HepG2 (cell line): ENCODE measurements around the gene TLK2. TPM values are rescaled to one million over a fixed set of nuclear protein-coding genes. Genes with fewer than 3 reads are reported as not detected.

ENCODE experiments used
- ATAC-seq: fragments of 200-7000 bp; cut with Tn5 transposase; 3 replicates; pipeline ENCODE4 v1.9.1; 2020; ENCODE audit warnings: mild to moderate bottlenecking, moderate library complexity
- BruUV-seq: library from RNA; stranded (reverse); fragments of 400-500 nt; replicated peaks from 2 replicates; lab custom pipeline; 2021; lab: Mats Ljungman, UMichigan
- CTCF ChIA-PET: fragments of 300-600 bp; formaldehyde crosslinking; extraction: SDS; loops from one replicate; lab custom pipeline; 2021; ENCODE audit warnings: low total read pairs, inconsistent platforms, low intra/inter-chr PET ratio; lab: Yijun Ruan, JAX
- POLR2A ChIA-PET: fragments of 350-600 bp; sonication (Branson Sonifier 250); formaldehyde crosslinking; loops from one replicate; lab custom pipeline; 2020; ENCODE audit warnings: antibody characterized with exemption, inconsistent platforms; lab: Yijun Ruan, JAX
- DNase-seq: peaks from one replicate; pipeline ENCODE4 v3.0.0-alpha.2; 2015; ENCODE audit warnings: low spot score
- FAIRE-seq: peaks from 3 replicates; lab custom pipeline; 2011; peaks lifted over from hg19 to GRCh38; lab: Jason Lieb, UNC
- H2AFZ ChIP-seq: one replicate; pipeline ENCODE4 v1.6.1; 2011; ENCODE audit warnings: low read length, inconsistent platforms
- H3K27ac ChIP-seq: fragments of 300-600 bp; 3 replicates; pipeline ENCODE4 v1.8.0; 2011; ENCODE audit warnings: mixed run types, mild to moderate bottlenecking, mixed read lengths, low read length, inconsistent platforms; ENCODE audit not compliant: insufficient read depth; ENCODE audit errors: extremely low read length
- H3K27me3 ChIP-seq, 2 experiments: fragments of 200-600 bp in 1 of 2; 2 replicates in 1 of 2; 3 replicates in 1 of 2; pipeline versions ENCODE4 v1.6.0 to v1.8.0; 2011; ENCODE audit warnings: low read length in 2 of 2, mild to moderate bottlenecking in 2 of 2, moderate library complexity in 2 of 2, inconsistent platforms in 1 of 2; ENCODE audit not compliant: insufficient read depth in 2 of 2, control insufficient read depth in 1 of 2
- H3K36me3 ChIP-seq, 2 experiments: fragments of 200-600 bp in 1 of 2; replicated peaks in 1 of 2; 2 replicates in 1 of 2; 3 replicates in 1 of 2; pipeline versions ENCODE4 v1.5.1 to v1.8.0; 2011; ENCODE audit warnings: low read length in 2 of 2, inconsistent platforms in 1 of 2; ENCODE audit not compliant: insufficient read depth in 2 of 2, control insufficient read depth in 1 of 2
- H3K4me1 ChIP-seq: 2 replicates; pipeline ENCODE4 v1.5.1; 2012; ENCODE audit warnings: low read length, inconsistent platforms; ENCODE audit not compliant: insufficient read depth
- H3K4me2 ChIP-seq: 2 replicates; pipeline ENCODE4 v1.6.0; 2011; ENCODE audit warnings: low read depth, low read length, inconsistent platforms
- H3K4me3 ChIP-seq, 3 experiments: fragments of 200-600 bp in 1 of 3; sonication (generic), shearing (Covaris generic) in 1 of 3; replicated peaks in 1 of 3; 2 replicates each; pipeline ENCODE4 v1.5.1; 2011 to 2016; ENCODE audit warnings: low read length in 3 of 3, inconsistent platforms in 2 of 3, low read depth in 2 of 3, mild to moderate bottlenecking in 2 of 3, control low read depth in 1 of 3, mixed read lengths in 1 of 3; ENCODE audit not compliant: insufficient read depth in 1 of 3
- H3K79me2 ChIP-seq: one replicate; pipeline ENCODE4 v1.6.1; 2011; ENCODE audit warnings: low read length, inconsistent platforms; ENCODE audit not compliant: insufficient read depth
- H3K9ac ChIP-seq: 2 replicates; pipeline ENCODE4 v1.6.0; 2011; ENCODE audit warnings: mild to moderate bottlenecking, low read depth, low read length, inconsistent platforms; ENCODE audit not compliant: insufficient read depth
- H3K9me3 ChIP-seq: 2 replicates; pipeline ENCODE4 v1.5.1; 2012; ENCODE audit warnings: mild to moderate bottlenecking, low read length
- H4K20me1 ChIP-seq: 2 replicates; pipeline ENCODE4 v1.6.0; 2011; ENCODE audit warnings: inconsistent platforms, mild to moderate bottlenecking, low read length, moderate library complexity; ENCODE audit not compliant: insufficient read depth
- HNF4G ChIP-seq, 2 experiments: sonication (generic) in 1 of 2; formaldehyde crosslinking in 1 of 2; IDR thresholded peaks; 2 replicates each; pipeline versions ENCODE4 v1.4.0 to v1.6.1; 2011 to 2020; ENCODE audit warnings: borderline replicate concordance in 2 of 2, low read depth in 2 of 2, mild to moderate bottlenecking in 2 of 2, low read length in 1 of 2, missing genetic modification reagents in 1 of 2, moderate library complexity in 1 of 2
- KDM3A ChIP-seq: IDR thresholded peaks from 2 replicates; pipeline ENCODE4 v1.6.1; 2018; ENCODE audit warnings: low read depth, missing compliant biosample characterization
- ZNF138 ChIP-seq: sonication (generic); formaldehyde crosslinking; IDR thresholded peaks from 2 replicates; pipeline ENCODE4 v1.5.0; 2020; ENCODE audit warnings: mild to moderate bottlenecking, low read depth, missing genetic modification reagents
- ZNF788 ChIP-seq: sonication (generic); formaldehyde crosslinking; IDR thresholded peaks from 2 replicates; pipeline ENCODE4 v1.5.0; 2020; ENCODE audit warnings: mild to moderate bottlenecking, missing genetic modification reagents, borderline replicate concordance
- WGBS: methylation state at CpG from one replicate; pipeline ENCODE4 v1.1.6; 2017; ENCODE audit warnings: low lambda C conversion rate; 5-methylcytosine and 5-hydroxymethylcytosine counted together
- in situ Hi-C: cut with HindIII; loops from 2 replicates; pipeline ENCODE4 v1.10.0; 2017; ENCODE audit warnings: low pct_unique_long_range_greater_than_20kb; ENCODE audit not compliant: extremely low pct_ligation_motif_present
- intact Hi-C: fragments of 100-400 bp; cut with micrococcal nuclease; formaldehyde crosslinking; loops from one replicate; pipeline ENCODE4 v1.10.0; 2022; ENCODE audit not compliant: unreplicated experiment
- polyA plus RNA-seq, 8 experiments: library from polyadenylated mRNA; depleted of rRNA in 3 of 8; stranded (reverse) in 7 of 8; unstranded in 1 of 8; fragments of >200 nt; fragmentation: Illumina TruSeq in 4 of 8; extraction: Trizol in 4 of 8; gene quantifications; 2 replicates each; pipeline versions ENCODE4 v1.2.1 to v1.2.3, GENCODE V29; 2011 to 2016; ENCODE audit warnings: low read depth in 4 of 8, missing spikeins in 1 of 8, mixed read lengths in 1 of 8; ENCODE audit not compliant: insufficient read depth in 1 of 8
- total RNA-seq, 5 experiments: library from RNA; depleted of rRNA; stranded (reverse); fragments of >200 nt; fragmentation: Illumina TruSeq; extraction: Trizol; gene quantifications; 2 replicates each; pipeline ENCODE4 v1.2.3, GENCODE V29; 2016; ENCODE audit warnings: low read depth in 1 of 5
- TF ChIP-seq, protein P1 (sequence below): IDR thresholded peaks from 2 replicates; pipeline ENCODE4 v1.6.1; 2016; ENCODE audit warnings: low read depth
- TF ChIP-seq, protein P2 (sequence below): fragments of 450-650 bp; IDR thresholded peaks from 2 replicates; pipeline ENCODE4 v1.6.1; 2017; ENCODE audit warnings: mild to moderate bottlenecking

TLK2 gene
- total and polyA plus RNA-seq, 2 of the 13 experiments (the other 11 are each of a cell fraction or from before 2014, with no cell fraction given) = 58.7 to 60.8 TPM

DNA sequence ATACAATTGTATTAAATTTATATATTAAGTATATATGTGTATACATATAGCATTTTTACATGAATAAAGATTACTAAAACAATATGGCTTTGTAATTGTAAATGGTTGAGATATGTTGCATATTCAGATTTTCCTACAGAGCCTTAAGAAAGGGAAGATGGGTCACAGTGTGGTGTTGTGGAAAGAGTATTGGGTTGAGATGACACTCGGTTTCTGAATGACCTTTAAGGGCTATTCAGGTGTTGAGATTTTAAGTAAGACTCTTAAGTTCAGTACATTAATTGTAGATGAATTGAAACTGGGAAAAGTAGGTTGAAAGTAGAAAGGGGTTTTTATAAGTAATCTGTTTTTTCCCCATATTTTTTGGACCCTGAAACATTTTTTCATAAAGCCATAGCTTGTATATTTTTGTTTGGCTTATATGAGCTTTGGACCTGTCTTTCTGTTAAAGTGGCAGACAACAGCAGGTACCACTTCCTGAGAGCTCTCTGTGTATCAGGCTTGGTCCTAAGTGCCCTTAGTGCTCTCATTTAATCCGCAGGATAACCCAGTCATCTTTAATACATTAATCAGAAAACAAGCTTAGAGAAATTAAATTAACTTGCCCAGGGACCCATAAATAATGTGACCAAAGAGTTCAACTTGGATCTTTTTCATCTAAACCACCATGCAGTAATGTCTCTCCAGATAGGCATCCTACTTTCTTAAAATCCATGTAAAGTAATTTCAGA is 100.3 kb downstream of the TLK2 start:
- intact Hi-C loops = no loop called here
- Histone ChIP-seq H3K9me3 (no peaks in the 10 kb centered on the region), H3K79me2 (no peaks in the 10 kb centered on the region), H3K9ac (no peak overlapping the region), H3K4me1 (no peaks in the 10 kb centered on the region), H3K27ac (no peak overlapping the region), H2AFZ (no peak overlapping the region), H4K20me1 (no peaks in the 10 kb centered on the region), H3K27me3 (no peaks in the 10 kb centered on the region), H3K4me3 (no peak overlapping the region), H3K4me2 (no peak overlapping the region), H3K36me3 (peaks cover 15 to 51% of the 10 kb centered on the region in 2 experiments; a peak in 4 of 5 replicates)
- WGBS = 95% methylated on average over 2 of the region's 2 CpGs
- DNase-seq (no peak), ATAC-seq (no peak), FAIRE-seq (no peak)
- no TSS peak for BruUV-seq
- ChIA-PET CTCF (no interaction called here), POLR2A (no interaction called here)
- TF ChIP-seq, protein P1, sequence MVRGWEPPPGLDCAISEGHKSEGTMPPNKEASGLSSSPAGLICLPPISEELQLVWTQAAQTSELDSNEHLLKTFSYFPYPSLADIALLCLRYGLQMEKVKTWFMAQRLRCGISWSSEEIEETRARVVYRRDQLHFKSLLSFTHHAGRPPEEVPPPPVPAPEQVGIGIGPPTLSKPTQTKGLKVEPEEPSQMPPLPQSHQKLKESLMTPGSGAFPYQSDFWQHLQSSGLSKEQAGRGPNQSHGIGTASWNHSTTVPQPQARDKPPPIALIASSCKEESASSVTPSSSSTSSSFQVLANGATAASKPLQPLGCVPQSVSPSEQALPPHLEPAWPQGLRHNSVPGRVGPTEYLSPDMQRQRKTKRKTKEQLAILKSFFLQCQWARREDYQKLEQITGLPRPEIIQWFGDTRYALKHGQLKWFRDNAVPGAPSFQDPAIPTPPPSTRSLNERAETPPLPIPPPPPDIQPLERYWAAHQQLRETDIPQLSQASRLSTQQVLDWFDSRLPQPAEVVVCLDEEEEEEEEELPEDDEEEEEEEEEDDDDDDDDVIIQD (CRISPR knock-in tag) = no peak
- TF ChIP-seq ZNF788 (no peak), HNF4G (IDR thresholded peaks at IDR 0.05; ENCODE audit: borderline replicate concordance, low read depth, low read length) (no peak), HNF4G (CRISPR knock-in tag; IDR thresholded peaks at IDR 0.05; ENCODE audit: borderline replicate concordance, low read depth) (no peak), KDM3A (no peak), ZNF138 (CRISPR knock-in tag) (no peak)
- TF ChIP-seq, protein P2, sequence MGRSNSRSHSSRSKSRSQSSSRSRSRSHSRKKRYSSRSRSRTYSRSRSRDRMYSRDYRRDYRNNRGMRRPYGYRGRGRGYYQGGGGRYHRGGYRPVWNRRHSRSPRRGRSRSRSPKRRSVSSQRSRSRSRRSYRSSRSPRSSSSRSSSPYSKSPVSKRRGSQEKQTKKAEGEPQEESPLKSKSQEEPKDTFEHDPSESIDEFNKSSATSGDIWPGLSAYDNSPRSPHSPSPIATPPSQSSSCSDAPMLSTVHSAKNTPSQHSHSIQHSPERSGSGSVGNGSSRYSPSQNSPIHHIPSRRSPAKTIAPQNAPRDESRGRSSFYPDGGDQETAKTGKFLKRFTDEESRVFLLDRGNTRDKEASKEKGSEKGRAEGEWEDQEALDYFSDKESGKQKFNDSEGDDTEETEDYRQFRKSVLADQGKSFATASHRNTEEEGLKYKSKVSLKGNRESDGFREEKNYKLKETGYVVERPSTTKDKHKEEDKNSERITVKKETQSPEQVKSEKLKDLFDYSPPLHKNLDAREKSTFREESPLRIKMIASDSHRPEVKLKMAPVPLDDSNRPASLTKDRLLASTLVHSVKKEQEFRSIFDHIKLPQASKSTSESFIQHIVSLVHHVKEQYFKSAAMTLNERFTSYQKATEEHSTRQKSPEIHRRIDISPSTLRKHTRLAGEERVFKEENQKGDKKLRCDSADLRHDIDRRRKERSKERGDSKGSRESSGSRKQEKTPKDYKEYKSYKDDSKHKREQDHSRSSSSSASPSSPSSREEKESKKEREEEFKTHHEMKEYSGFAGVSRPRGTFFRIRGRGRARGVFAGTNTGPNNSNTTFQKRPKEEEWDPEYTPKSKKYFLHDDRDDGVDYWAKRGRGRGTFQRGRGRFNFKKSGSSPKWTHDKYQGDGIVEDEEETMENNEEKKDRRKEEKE = no peak
- in situ Hi-C loops = no loop called here
